CD4-positive, alpha-beta memory T cell (primary cell): Measurements from ENCODE around the gene RNF220. TPM values are rescaled to one million over a fixed set of nuclear protein-coding genes. Genes with fewer than 3 reads are reported as not detected.
"Not testable (repeated sequence)": the region's sequence is repeated elsewhere in the genome, so short reads cannot be mapped to it uniquely, and the experiment has no call there.

Source experiments
- CTCF ChIA-PET: fragments of 350-600 bp; sonication (Branson Sonifier 250); formaldehyde crosslinking; loops from one replicate; lab custom pipeline; 2021; ENCODE audit warnings: inconsistent platforms; ENCODE audit not compliant: partially characterized antibody; lab: Charles Lee
- POLR2A ChIA-PET: fragments of 350-600 bp; sonication (Branson Sonifier 250); formaldehyde crosslinking; loops from one replicate; lab custom pipeline; 2021; ENCODE audit not compliant: partially characterized antibody; lab: Charles Lee
- DNase-seq, 5 donors: peaks; one replicate each; pipeline versions ENCODE4 v3.0.0 to v3.0.0-alpha.2; 2020 to 2022; ENCODE audit warnings: mixed read lengths in 1 of 5
- H3K27ac ChIP-seq: one replicate; pipeline ENCODE4 v1.7.0; 2013; ENCODE audit warnings: low read depth, low read length
- H3K27me3 ChIP-seq: 2 replicates; pipeline ENCODE4 v1.7.0; 2013; ENCODE audit warnings: mild to moderate bottlenecking, low read length, moderate library complexity; ENCODE audit not compliant: insufficient read depth
- H3K36me3 ChIP-seq: 2 replicates; pipeline ENCODE4 v1.7.0; 2013; ENCODE audit warnings: mild to moderate bottlenecking, low read length, moderate library complexity; ENCODE audit not compliant: insufficient read depth
- H3K4me1 ChIP-seq: 2 replicates; pipeline ENCODE4 v1.7.0; 2013; ENCODE audit warnings: mild to moderate bottlenecking, low read length, moderate library complexity; ENCODE audit not compliant: insufficient read depth
- H3K4me3 ChIP-seq, 2 donors: one replicate each; pipeline ENCODE4 v1.7.0; 2013; ENCODE audit warnings: low read length in 2 of 2, mild to moderate bottlenecking in 1 of 2
- H3K9me3 ChIP-seq, 2 donors: one replicate each; pipeline ENCODE4 v1.7.0; 2013; ENCODE audit warnings: low read length in 2 of 2, control low read depth in 1 of 2; ENCODE audit not compliant: control insufficient read depth in 1 of 2
- H3K27ac Mint-ChIP-seq, 7 donors: one replicate each; pipeline ENCODE4 v1.8.0; 2020 to 2021; ENCODE audit warnings: mixed read lengths in 7 of 7, mild to moderate bottlenecking in 6 of 7, inconsistent platforms in 3 of 7, moderate library complexity in 3 of 7
- H3K27me3 Mint-ChIP-seq, 2 donors: one replicate each; pipeline ENCODE4 v1.8.0; 2020 to 2021; ENCODE audit warnings: mixed read lengths in 2 of 2
- H3K36me3 Mint-ChIP-seq, 2 donors: one replicate each; pipeline ENCODE4 v1.8.0; 2020 to 2021; ENCODE audit warnings: mixed read lengths in 2 of 2, inconsistent platforms in 1 of 2, mild to moderate bottlenecking in 1 of 2
- H3K4me1 Mint-ChIP-seq, 4 donors: one replicate each; pipeline ENCODE4 v1.8.0; 2020 to 2021; ENCODE audit warnings: mixed read lengths in 4 of 4, mild to moderate bottlenecking in 1 of 4
- H3K4me3 Mint-ChIP-seq, 8 donors: one replicate each; pipeline ENCODE4 v1.8.0; 2020 to 2021; ENCODE audit warnings: mixed read lengths in 8 of 8, mild to moderate bottlenecking in 7 of 8, moderate library complexity in 6 of 8, inconsistent platforms in 3 of 8
- H3K9me3 Mint-ChIP-seq, 8 donors: one replicate each; pipeline ENCODE4 v1.8.0; 2020 to 2021; ENCODE audit warnings: mixed read lengths in 8 of 8, mild to moderate bottlenecking in 5 of 8, inconsistent platforms in 3 of 8, moderate library complexity in 1 of 8
- intact Hi-C: fragments of 100-400 bp; cut with micrococcal nuclease; formaldehyde crosslinking; loops from one replicate; pipeline ENCODE4 v1.15.1; 2023
- polyA plus RNA-seq, 2 donors: library from polyadenylated mRNA; unstranded; fragments of 300-500 nt; fragmentation: Illumina TruSeq; gene quantifications; one replicate each; pipeline ENCODE4 v1.2.3, GENCODE V29; 2021
- total RNA-seq, 2 experiments: library from RNA; stranded (reverse); gene quantifications; one replicate each; pipeline ENCODE4 v1.2.3, GENCODE V29; 2021

RNF220 gene
- total and polyA plus RNA-seq, 4 experiments from 2014 or later: 74.7 to 125 (median 111) TPM

GRCh38 chr1:44662683-44663030 lies 257.6 kb downstream of the RNF220 start:
- POLR2A ChIA-PET: no interaction called here
- no peak overlapping the region for H3K27ac Mint-ChIP-seq

GRCh38 chr1:44663417-44663816 lies 258.4 kb downstream of the RNF220 start:
- Mint-ChIP-seq H3K27ac (peak overlapping the region in 2 of 7 donors; percentile 30 to 84), H3K27me3 (no peaks in the 10 kb centered on the region), H3K36me3 (no peaks in the 10 kb centered on the region), H3K9me3 (no peaks in the 10 kb centered on the region), H3K4me3 (peak overlapping the region in 1 of 8 donors; percentile 15), H3K4me1 (peaks cover 12 to 18% (median 15%) of the 10 kb centered on the region in 4 donors)
- Histone ChIP-seq H3K27me3 (no peaks in the 10 kb centered on the region), H3K27ac (no peak overlapping the region), H3K4me3 (no peak overlapping the region), H3K36me3 (no peaks in the 10 kb centered on the region), H3K4me1 (peaks cover 10% of the 10 kb centered on the region), H3K9me3 (no peaks in the 10 kb centered on the region)
- intact Hi-C loops: no loop called here
- DNase-seq: no peak
- POLR2A ChIA-PET: interaction anchor here (1.1 to 1.7 kb wide), 2 partner anchors 10 to 31 kb away, joined by 3 to 12 read pairs; no protein-coding TSS in a partner anchor
- CTCF ChIA-PET: interaction anchor here (3.0 to 5.4 kb wide), 2 partner anchors 11 to 12 kb away, joined by 16 to 39 read pairs; partner anchors contain the start of genes ARMH1 and TMEM53

More at GRCh38 chr1:44662683-44663030, 257.6 kb downstream of the RNF220 start:
- H3K4me1 Mint-ChIP-seq: peaks cover 13 to 18% (median 15%) of the 10 kb centered on the region in 4 donors
- H3K36me3 ChIP-seq: no peaks in the 10 kb centered on the region
- no peak overlapping the region for H3K27ac ChIP-seq
- no peaks in the 10 kb centered on the region for H3K27me3 Mint-ChIP-seq
- no peak overlapping the region for H3K4me3 Mint-ChIP-seq
- CTCF ChIA-PET: interaction anchor here (5.4 kb wide), 1 partner anchor 11 kb away, joined by 39 read pairs; no protein-coding TSS in a partner anchor
- no peaks in the 10 kb centered on the region for H3K36me3 Mint-ChIP-seq
- no peaks in the 10 kb centered on the region for H3K9me3 ChIP-seq
- intact Hi-C loops: no loop called here
- no peaks in the 10 kb centered on the region for H3K9me3 Mint-ChIP-seq
- H3K27me3 ChIP-seq: no peaks in the 10 kb centered on the region
- peaks cover 10% of the 10 kb centered on the region for H3K4me1 ChIP-seq
- H3K4me3 ChIP-seq: no peak overlapping the region
- no peak for DNase-seq

DNA sequence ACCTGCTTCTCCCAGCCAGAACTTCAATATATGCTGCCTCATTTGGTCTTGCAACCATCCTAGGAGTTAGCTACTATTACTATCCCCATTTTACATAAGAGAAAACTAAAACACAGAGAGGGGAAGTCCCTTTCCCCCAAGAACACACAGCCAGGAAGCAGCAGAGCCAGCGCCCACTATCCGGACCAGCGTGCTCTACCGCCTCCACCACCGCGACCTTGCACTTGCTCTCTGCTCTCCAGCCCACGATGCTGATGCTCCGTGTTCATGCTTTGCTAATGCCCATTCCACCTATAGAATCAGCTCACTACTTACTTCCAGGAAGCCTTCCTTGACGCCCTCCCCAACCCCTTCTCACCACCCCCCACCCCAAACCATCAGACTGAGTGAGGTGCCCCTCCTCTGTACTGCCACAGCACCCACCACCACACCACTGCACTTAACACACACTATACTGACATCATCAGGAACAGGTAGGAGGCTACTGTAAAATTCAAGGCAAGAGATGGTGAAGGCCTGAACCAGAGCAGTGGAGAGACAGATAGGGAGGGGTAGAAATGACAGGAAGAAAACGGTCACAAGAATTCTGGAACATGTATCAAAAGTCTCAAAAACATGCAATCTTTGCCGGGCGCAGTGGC lies 259.8 kb downstream of the RNF220 start:
- H3K4me1 Mint-ChIP-seq: peaks cover 12 to 18% (median 15%) of the 10 kb centered on the region in 4 donors
- DNase-seq: peak in 2 of 5 donors; percentile 15 to 17
- H3K36me3 Mint-ChIP-seq: no peaks in the 10 kb centered on the region
- Histone ChIP-seq H3K9me3 (no peaks in the 10 kb centered on the region), H3K4me3 (no peak overlapping the region), H3K27me3 (no peaks in the 10 kb centered on the region), H3K36me3 (no peaks in the 10 kb centered on the region), H3K27ac (no peak overlapping the region), H3K4me1 (peaks cover 10% of the 10 kb centered on the region)
- CTCF ChIA-PET: interaction anchor here (1.0 to 5.4 kb wide), 5 partner anchors 9 to 92 kb away, joined by 3 to 39 read pairs (median 3); partner anchors contain the start of genes ARMH1 and TMEM53
- no peaks in the 10 kb centered on the region for H3K9me3 Mint-ChIP-seq
- intact Hi-C loops: no loop called here
- peak overlapping the region; percentile 39 to 86 (median 66) for H3K4me3 Mint-ChIP-seq
- POLR2A ChIA-PET: interaction anchor here (1.7 kb wide), 1 partner anchor 32 kb away, joined by 12 read pairs; no protein-coding TSS in a partner anchor
- peak overlapping the region in 6 of 7 donors; percentile 59 to 94 (median 84) for H3K27ac Mint-ChIP-seq
- H3K27me3 Mint-ChIP-seq: no peaks in the 10 kb centered on the region

GRCh38 chr1:44666719-44667118 lies 261.7 kb downstream of the RNF220 start:
- CTCF ChIA-PET: interaction anchor here (1.0 kb wide), 1 partner anchor 14 kb away, joined by 3 read pairs; no protein-coding TSS in a partner anchor
- H3K4me1 Mint-ChIP-seq: peaks cover 13 to 18% (median 16%) of the 10 kb centered on the region in 4 donors
- H3K4me3 Mint-ChIP-seq, POLR2A ChIA-PET, H3K36me3 Mint-ChIP-seq, H3K27me3 ChIP-seq, H3K27ac ChIP-seq, H3K27ac Mint-ChIP-seq, H3K4me3 ChIP-seq, H3K9me3 ChIP-seq, H3K27me3 Mint-ChIP-seq, H3K36me3 ChIP-seq, H3K9me3 Mint-ChIP-seq, intact Hi-C loops, DNase-seq: not testable (repeated sequence)
- peaks cover 10% of the 10 kb centered on the region for H3K4me1 ChIP-seq

- Mint-ChIP-seq H3K36me3 (peaks cover 0 to 3% of the 10 kb centered on the region in 2 donors), H3K4me3 (no peak overlapping the region), H3K27ac (peak overlapping the region in 1 of 7 donors; percentile 47), H3K27me3 (no peaks in the 10 kb centered on the region), H3K4me1 (peaks cover 11 to 31% (median 23%) of the 10 kb centered on the region in 4 donors), H3K9me3 (no peaks in the 10 kb centered on the region)
- no peak overlapping the region for H3K27ac ChIP-seq
- POLR2A ChIA-PET: no interaction called here
- H3K9me3 ChIP-seq: no peaks in the 10 kb centered on the region
- no peak overlapping the region for H3K4me3 ChIP-seq
- CTCF ChIA-PET: no interaction called here
- DNase-seq: no peak
- H3K4me1 ChIP-seq: peaks cover 20% of the 10 kb centered on the region
- H3K36me3 ChIP-seq: no peaks in the 10 kb centered on the region
- intact Hi-C loops: no loop called here
- H3K27me3 ChIP-seq: no peaks in the 10 kb centered on the region
These were observed 265.9 kb downstream of the RNF220 start for GRCh38 chr1:44670751-44671640.

GRCh38 chr1:44672254-44672955 lies 267.4 kb downstream of the RNF220 start:
- Mint-ChIP-seq H3K9me3 (no peaks in the 10 kb centered on the region), H3K4me1 (peaks cover 11 to 31% (median 23%) of the 10 kb centered on the region in 4 donors), H3K4me3 (peak overlapping the region; percentile 4 to 90 (median 44)), H3K36me3 (peaks cover 0 to 3% of the 10 kb centered on the region in 2 donors), H3K27ac (peak overlapping the region in 4 of 7 donors; percentile 33 to 82 (median 49)), H3K27me3 (no peaks in the 10 kb centered on the region)
- ChIA-PET CTCF (interaction anchor here (1.6 to 2.5 kb wide), 2 partner anchors 20 to 24 kb away, joined by 3 to 14 read pairs; no protein-coding TSS in a partner anchor), POLR2A (interaction anchor here (1.2 to 5.0 kb wide), 3 partner anchors 9 to 42 kb away, joined by 3 to 64 read pairs (median 15); no protein-coding TSS in a partner anchor)
- peaks cover 25% of the 10 kb centered on the region for H3K4me1 ChIP-seq
- no peak for DNase-seq
- no peak overlapping the region for H3K4me3 ChIP-seq
- intact Hi-C loops: no loop called here
- no peak overlapping the region for H3K27ac ChIP-seq
- no peaks in the 10 kb centered on the region for H3K9me3 ChIP-seq
- no peaks in the 10 kb centered on the region for H3K36me3 ChIP-seq
- no peaks in the 10 kb centered on the region for H3K27me3 ChIP-seq
